Natural killer cell (primary cell): ENCODE data around the gene UBASH3B. TPM values are rescaled to one million over a fixed set of nuclear protein-coding genes. Genes with fewer than 3 reads are reported as not detected.

Source experiments
- ATAC-seq, 3 donors: fragments of 150-1000 bp in 2 of 3; fragments of 200-7000 bp in 1 of 3; cut with Tn5 transposase; 1 replicate in 1 of 3; 2 replicates in 2 of 3; pipeline ENCODE4 v1.10.0; 2021; ENCODE audit warnings: mild to moderate bottlenecking in 2 of 3, moderate library complexity in 2 of 3
- DNase-seq, 2 donors: peaks; one replicate each; pipeline versions ENCODE4 v3.0.0 to v3.0.0-alpha.2; 2013 to 2021; ENCODE audit warnings: mixed read lengths in 1 of 2
- H3K27ac ChIP-seq: one replicate; pipeline ENCODE4 v1.5.1; 2013; ENCODE audit warnings: mild to moderate bottlenecking, low read length
- H3K27me3 ChIP-seq: one replicate; pipeline ENCODE4 v1.6.1; 2013; ENCODE audit warnings: low read length; ENCODE audit not compliant: control insufficient read depth, insufficient read depth
- H3K36me3 ChIP-seq: one replicate; pipeline ENCODE4 v1.6.1; 2013; ENCODE audit warnings: low read length; ENCODE audit not compliant: control insufficient read depth, insufficient read depth
- H3K4me1 ChIP-seq: one replicate; pipeline ENCODE4 v1.6.1; 2013; ENCODE audit warnings: low read length; ENCODE audit not compliant: control insufficient read depth, insufficient read depth
- H3K4me3 ChIP-seq: one replicate; pipeline ENCODE4 v1.5.1; 2013; ENCODE audit warnings: low read length
- H3K9me3 ChIP-seq: one replicate; pipeline ENCODE4 v1.6.1; 2013; ENCODE audit warnings: low read length; ENCODE audit not compliant: control insufficient read depth, insufficient read depth
- H3K27ac Mint-ChIP-seq, 2 donors: one replicate each; pipeline ENCODE4 v1.8.0; 2022; ENCODE audit warnings: mild to moderate bottlenecking in 2 of 2, mixed read lengths in 2 of 2, moderate library complexity in 1 of 2
- H3K27me3 Mint-ChIP-seq, 2 donors: one replicate each; pipeline ENCODE4 v1.8.0; 2022; ENCODE audit warnings: low read depth in 2 of 2, mixed read lengths in 2 of 2
- H3K36me3 Mint-ChIP-seq: one replicate; pipeline ENCODE4 v1.8.0; 2022; ENCODE audit warnings: mixed read lengths
- H3K4me1 Mint-ChIP-seq, 2 donors: one replicate each; pipeline ENCODE4 v1.8.0; 2022; ENCODE audit warnings: mixed read lengths in 2 of 2
- H3K4me3 Mint-ChIP-seq: one replicate; pipeline ENCODE4 v1.8.0; 2022; ENCODE audit warnings: mild to moderate bottlenecking, moderate library complexity, mixed read lengths
- H3K9me3 Mint-ChIP-seq, 2 donors: one replicate each; pipeline ENCODE4 v1.8.0; 2022; ENCODE audit warnings: mixed read lengths in 2 of 2
- CTCF ChIP-seq: fragments of 200-600 bp; IDR thresholded peaks from one replicate; pipeline ENCODE4 v1.8.0; 2022; ENCODE audit warnings: antibody characterized with exemption
- WGBS: methylation state at CpG from one replicate; pipeline ENCODE4 v1.1.7; 2013; ENCODE audit warnings: missing lambda C conversion rate; ENCODE audit not compliant: insufficient coverage; 5-methylcytosine and 5-hydroxymethylcytosine counted together
- intact Hi-C: fragments of 100-400 bp; cut with micrococcal nuclease; formaldehyde crosslinking; loops from one replicate; pipeline ENCODE4 v1.14.2; 2022
- total RNA-seq, 4 donors: library from RNA; stranded (reverse); fragments of 120-200 nt in 1 of 4; gene quantifications; one replicate each; pipeline versions ENCODE4 v1.2.3 to v1.2.4, GENCODE V29; 2013 to 2022

UBASH3B gene
- total RNA-seq, 3 donors from 2014 or later (not counting 1 experiment from before 2014, with no cell fraction given), result 28.7 to 33.9 (median 33.5) TPM

- Mint-ChIP-seq H3K27ac (no peak overlapping the region), H3K9me3 (no peaks in the 10 kb centered on the region), H3K27me3 (peaks cover 0 to 2% of the 10 kb centered on the region in 2 donors), H3K36me3 (no peaks in the 10 kb centered on the region), H3K4me3 (no peak overlapping the region), H3K4me1 (peaks cover 0 to 5% of the 10 kb centered on the region in 2 donors)
- intact Hi-C loops, result no loop called here
- no peak for ATAC-seq
- TF ChIP-seq CTCF, result no peak
- no peaks in the 10 kb centered on the region for H3K9me3 ChIP-seq
- no peaks in the 10 kb centered on the region for H3K27me3 ChIP-seq
- no peaks in the 10 kb centered on the region for H3K4me1 ChIP-seq
- no peak overlapping the region for H3K4me3 ChIP-seq
- 97% methylated on average over 5 of the region's 5 CpGs for WGBS
- no peak overlapping the region for H3K27ac ChIP-seq
- H3K36me3 ChIP-seq, result no peaks in the 10 kb centered on the region
- DNase-seq, result no peak
Measured at GRCh38 chr11:122645847-122646246, 9.7 kb upstream of the UBASH3B start.

DNA sequence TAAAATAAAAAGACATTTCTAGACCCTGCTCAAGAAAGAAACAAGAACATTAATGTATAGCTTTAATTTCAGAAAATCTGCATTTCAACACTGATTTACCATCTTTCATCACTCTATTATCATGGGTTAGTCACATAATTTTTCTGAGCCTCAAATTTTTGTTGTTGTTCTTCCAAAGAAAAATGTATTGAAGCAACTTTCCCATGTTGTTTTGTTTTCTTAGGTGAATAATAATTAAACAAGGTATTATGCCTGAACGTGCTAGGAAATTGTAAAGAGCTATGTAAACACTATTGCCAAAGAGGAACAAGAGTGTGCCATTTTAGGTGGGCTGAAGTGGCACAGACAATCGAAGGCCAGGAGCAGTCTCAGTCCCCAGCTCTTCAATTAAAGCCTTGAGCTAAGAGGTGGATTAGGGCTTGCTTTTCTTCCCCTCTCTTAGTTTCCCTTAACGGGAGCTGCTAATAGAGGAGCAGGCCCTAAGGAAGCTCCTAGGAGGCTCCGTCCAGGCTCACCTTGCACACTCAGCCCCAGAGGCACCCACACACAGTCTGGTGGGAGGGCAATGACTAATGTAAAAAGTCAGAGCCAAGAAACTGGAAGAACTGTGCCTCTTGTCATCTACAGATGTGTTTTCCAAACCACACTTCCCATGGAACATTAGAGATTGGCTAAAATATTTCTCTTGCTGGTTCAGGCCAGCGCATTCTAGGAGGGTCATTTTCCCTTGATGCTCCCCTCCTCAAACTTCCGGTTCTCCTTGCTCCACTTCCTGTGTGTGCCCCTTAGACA is 8.8 kb upstream of the UBASH3B start:
- 90% methylated on average over 6 of the region's 6 CpGs for WGBS
- DNase-seq, result no peak
- Mint-ChIP-seq H3K27me3 (peaks cover 0 to 2% of the 10 kb centered on the region in 2 donors), H3K9me3 (no peaks in the 10 kb centered on the region), H3K4me3 (no peak overlapping the region), H3K4me1 (peaks cover 0 to 5% of the 10 kb centered on the region in 2 donors), H3K36me3 (no peaks in the 10 kb centered on the region), H3K27ac (no peak overlapping the region)
- Histone ChIP-seq H3K9me3 (no peaks in the 10 kb centered on the region), H3K4me3 (no peak overlapping the region), H3K27ac (no peak overlapping the region), H3K36me3 (no peaks in the 10 kb centered on the region), H3K27me3 (no peaks in the 10 kb centered on the region), H3K4me1 (no peaks in the 10 kb centered on the region)
- intact Hi-C loops, result no loop called here
- ATAC-seq, result no peak
- TF ChIP-seq CTCF, result no peak

GRCh38 chr11:122647736-122648275 is 7.7 kb upstream of the UBASH3B start:
- DNase-seq (no peak), ATAC-seq (no peak)
- Histone ChIP-seq H3K4me1 (no peaks in the 10 kb centered on the region), H3K4me3 (no peak overlapping the region), H3K9me3 (no peaks in the 10 kb centered on the region), H3K36me3 (no peaks in the 10 kb centered on the region), H3K27ac (no peak overlapping the region), H3K27me3 (no peaks in the 10 kb centered on the region)
- Mint-ChIP-seq H3K4me3 (no peak overlapping the region), H3K36me3 (no peaks in the 10 kb centered on the region), H3K27ac (no peak overlapping the region), H3K4me1 (peaks cover 0 to 5% of the 10 kb centered on the region in 2 donors), H3K27me3 (peaks cover 2% of the 10 kb centered on the region in 2 donors), H3K9me3 (no peaks in the 10 kb centered on the region)
- intact Hi-C loops, result no loop called here
- no peak for TF ChIP-seq CTCF
